ENCODE measurements around the gene GNL3. TPM values are rescaled to one million over a fixed set of nuclear protein-coding genes. Genes with fewer than 3 reads are reported as not detected.
"Not testable (repeated sequence)": the region's sequence is repeated elsewhere in the genome, so short reads cannot be mapped to it uniquely, and the experiment has no call there.

The GNL3 gene, protein sequence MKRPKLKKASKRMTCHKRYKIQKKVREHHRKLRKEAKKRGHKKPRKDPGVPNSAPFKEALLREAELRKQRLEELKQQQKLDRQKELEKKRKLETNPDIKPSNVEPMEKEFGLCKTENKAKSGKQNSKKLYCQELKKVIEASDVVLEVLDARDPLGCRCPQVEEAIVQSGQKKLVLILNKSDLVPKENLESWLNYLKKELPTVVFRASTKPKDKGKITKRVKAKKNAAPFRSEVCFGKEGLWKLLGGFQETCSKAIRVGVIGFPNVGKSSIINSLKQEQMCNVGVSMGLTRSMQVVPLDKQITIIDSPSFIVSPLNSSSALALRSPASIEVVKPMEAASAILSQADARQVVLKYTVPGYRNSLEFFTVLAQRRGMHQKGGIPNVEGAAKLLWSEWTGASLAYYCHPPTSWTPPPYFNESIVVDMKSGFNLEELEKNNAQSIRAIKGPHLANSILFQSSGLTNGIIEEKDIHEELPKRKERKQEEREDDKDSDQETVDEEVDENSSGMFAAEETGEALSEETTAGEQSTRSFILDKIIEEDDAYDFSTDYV
- 92.7 TPM for polyA plus RNA-seq (2013, experiment 1 of 2; ENCODE audit: insufficient read length)
- 101 TPM for polyA plus RNA-seq (2013, experiment 2 of 2; ENCODE audit: insufficient read length)

DNA sequence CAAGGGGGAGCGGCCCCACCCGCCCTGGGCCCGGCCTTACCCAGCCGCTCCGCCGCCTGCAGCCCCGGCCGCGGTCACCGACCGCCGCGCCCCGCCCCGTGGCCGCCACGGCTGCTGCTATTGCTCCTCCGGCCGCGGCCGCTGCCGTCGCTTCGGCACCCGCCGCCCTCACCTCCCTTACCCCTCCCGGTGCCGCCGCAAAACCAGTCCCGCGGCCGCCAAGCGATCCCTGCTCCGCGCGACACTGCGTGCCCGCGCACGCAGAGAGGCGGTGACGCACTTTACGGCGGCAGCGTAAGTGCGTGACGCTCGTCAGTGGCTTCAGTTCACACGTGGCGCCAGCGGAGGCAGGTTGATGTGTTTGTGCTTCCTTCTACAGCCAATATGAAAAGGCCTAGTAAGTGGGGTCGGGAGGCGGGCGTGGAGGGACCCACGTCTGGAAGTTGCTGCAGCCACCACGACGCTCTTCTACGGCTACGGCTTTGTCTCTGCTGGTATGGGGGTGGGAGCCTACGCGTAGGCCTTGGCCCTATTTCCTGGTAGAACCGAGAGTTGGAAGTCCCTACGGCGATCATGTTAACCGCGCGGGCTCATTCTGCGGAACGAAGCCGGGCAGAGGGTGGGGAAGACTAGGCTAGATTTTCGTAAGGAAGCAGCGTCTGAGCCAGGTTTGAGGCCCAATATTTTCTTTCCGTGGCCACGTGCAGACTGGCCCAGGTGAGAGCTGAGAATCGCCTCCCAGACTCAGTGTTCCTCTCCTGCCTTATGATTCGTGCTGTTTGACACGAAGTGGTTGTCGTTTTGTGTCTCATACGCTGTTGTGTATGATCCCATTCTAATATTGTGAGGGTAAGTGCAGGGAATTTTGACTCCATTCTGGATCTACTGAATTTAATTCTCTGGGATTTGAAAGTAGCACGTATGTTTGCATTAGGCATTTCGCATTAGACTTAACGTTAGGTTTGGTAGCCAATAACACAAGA is at the start of gene GNL3, which contains the start of gene PBRM1:
GNL3 (plus strand) TSS at position 324 of the 983 bp plus-strand sequence; CDS start at position 385, 61 bp downstream.
PBRM1 (minus strand) TSS at position 205 of the 983 bp plus-strand sequence.
- DNase-seq: peak; percentile 97

DNA sequence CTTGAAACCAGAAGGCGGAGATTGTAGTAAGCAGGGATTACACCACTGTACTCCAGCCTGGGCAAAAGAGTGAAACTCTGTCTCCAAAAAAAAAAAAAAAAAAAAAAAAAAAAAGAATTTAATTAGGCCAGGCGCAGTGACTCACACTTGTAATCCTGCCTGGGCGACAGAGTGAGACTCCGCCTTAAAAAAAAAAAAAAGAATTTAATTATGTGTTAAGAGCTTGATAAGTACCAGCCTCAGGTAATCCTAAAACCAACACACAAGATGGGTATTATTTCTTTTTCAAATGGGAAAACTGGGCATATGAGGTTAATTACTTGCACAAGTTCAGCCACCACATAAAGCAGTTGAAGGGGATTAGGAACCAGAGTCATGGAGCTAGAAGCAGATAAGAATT is 49.2 kb upstream of the GNL3 start:
- DNase-seq: peak; percentile 6

DNA sequence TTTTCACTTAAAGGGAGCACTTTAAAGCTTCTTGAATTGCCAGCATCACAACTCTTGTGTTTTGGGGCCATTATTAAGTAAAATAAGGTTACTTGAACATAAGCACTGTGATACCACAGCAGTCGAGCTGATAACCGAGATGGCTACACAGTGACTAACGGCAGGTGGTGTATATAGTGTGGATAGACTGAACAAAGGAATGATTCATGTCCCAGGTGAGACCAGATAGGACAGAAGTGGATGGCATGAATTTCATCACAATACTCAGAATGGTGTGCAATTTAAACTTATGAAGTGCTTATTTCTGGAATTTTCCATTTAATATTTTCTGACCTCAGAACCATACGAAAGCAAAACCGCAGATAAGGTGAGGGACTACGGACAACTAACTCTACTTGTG is 40.3 kb upstream of the GNL3 start:
- DNase-seq: no peak

DNA sequence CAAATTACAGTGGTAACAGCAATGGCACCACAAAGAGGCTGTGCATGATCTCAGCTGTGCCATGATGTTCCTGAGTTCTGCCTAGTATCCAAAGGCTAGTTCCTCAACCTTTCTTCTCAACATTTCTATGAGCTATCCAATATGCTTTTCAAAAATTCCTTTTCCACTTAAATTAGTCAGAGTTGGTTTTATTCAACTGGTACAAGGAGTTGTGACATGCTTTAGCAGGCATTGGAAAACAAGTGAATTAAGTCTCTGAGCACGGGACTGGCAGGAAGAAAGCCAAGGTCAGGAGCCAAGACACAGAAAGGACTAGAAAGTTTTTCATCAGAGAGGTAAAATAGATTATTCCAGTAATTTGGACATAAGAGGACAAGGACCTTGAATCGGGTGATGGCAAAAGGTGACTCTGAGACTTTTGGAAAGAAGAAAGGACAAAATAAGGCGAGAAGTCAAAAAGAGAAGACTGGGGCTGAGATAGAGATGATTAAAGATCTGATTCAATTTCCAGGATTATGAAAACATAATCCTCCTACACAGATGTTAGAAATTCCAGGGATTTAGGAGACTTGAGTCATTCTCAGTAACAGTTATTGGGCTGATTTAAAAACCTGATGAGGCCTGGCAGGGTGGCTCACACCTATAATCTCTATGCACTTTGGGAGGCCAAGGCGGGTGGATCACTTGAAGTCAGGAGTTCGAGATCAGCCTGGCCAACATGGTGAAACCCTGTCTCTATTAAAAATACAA is 36.2 kb upstream of the GNL3 start:
- peak; percentile 55 for DNase-seq

DNA sequence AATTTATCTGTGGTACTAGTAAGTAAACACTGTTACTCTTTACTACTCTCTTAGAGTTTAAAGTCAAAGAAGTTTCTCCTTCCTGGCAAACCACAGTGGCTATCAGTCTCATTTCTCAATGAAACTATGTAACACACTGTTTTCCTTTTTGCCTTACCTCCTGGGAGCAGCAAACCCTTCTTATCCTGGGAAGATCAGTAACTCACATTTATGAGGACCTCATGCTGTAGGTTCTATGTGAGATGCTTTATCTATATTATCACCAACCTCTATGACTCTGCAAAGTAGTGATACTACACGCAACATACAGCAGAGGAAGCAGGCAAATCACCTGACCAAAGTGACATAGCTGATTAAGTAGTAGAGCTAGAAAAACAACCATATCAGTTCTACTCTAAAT is 35.4 kb upstream of the GNL3 start:
- DNase-seq: no peak

DNA sequence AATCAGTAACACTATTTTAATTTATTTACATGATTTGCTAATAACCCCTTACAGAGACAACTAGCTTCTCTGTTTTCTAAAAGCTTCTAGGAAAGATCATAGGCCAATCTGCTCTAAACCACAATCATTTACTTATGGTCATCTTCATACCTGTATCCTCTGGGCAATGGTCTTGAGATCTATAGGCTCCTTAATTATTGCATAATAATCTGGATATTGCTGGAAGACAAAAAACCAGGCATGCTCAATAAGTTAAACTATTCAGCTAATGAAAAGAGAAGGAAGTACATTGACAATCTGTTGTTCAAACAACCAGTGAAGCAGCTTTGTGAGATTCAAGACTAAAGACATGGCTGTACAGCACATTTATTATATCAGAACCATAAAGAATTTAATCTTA is 34.2 kb upstream of the GNL3 start:
- DNase-seq: no peak

DNA sequence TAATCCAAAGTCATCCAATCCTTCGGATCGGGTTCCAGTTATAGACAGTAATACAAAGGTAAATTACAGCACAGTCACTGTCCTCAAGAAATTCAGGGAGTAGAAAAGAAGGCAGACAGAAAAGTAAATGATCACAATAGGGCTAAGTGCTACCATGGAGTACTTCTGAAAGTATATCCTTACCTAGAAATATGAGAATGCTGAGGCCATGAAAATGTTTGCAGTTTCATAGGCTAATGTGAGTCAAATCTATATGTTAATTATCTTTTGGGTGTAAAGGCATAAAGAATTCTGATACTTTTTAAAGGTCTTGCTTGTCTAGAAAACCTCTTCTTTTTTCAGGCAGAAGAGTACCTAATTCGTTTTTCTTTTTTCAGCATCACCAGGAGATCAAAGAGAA is 29.9 kb upstream of the GNL3 start:
- DNase-seq: no peak

DNA sequence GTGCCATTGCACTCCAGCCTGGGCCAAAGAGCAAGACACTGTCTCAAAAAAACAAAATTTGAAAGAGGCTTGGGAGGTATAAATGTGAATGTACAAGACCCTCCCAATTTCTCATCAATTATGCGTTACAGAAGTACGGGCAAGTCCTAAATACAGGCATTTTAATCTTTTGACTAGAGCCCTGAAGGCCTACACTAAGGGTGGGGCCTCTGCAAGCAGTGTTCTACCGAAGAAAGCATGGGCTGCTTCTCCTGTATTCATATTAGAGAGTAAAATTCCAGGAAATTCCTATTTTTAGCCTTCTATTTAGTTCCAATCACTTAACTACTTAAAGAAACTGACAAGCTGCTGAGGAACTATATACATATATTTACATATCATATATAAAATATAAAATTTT is 25.8 kb upstream of the GNL3 start:
- no peak for DNase-seq

DNA sequence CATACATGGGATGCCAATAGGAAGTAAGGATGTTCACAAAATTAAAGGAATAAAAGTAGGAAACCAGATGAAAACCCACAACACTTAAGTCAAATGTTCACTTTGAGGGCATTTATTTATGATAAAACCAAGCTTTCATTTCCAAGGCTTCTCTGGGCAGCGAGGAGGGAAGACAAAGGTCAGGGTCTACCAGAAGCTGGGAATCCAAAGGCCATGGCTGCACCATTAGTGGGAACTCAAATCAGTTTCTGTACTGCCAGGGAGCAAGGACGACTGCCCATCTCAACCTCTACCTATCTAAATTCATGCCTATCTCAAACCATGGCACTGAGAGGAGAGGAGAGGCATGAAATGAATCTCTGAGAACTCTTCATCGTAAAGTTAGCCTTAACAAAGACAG is 22.7 kb upstream of the GNL3 start:
- no peak for DNase-seq

DNA sequence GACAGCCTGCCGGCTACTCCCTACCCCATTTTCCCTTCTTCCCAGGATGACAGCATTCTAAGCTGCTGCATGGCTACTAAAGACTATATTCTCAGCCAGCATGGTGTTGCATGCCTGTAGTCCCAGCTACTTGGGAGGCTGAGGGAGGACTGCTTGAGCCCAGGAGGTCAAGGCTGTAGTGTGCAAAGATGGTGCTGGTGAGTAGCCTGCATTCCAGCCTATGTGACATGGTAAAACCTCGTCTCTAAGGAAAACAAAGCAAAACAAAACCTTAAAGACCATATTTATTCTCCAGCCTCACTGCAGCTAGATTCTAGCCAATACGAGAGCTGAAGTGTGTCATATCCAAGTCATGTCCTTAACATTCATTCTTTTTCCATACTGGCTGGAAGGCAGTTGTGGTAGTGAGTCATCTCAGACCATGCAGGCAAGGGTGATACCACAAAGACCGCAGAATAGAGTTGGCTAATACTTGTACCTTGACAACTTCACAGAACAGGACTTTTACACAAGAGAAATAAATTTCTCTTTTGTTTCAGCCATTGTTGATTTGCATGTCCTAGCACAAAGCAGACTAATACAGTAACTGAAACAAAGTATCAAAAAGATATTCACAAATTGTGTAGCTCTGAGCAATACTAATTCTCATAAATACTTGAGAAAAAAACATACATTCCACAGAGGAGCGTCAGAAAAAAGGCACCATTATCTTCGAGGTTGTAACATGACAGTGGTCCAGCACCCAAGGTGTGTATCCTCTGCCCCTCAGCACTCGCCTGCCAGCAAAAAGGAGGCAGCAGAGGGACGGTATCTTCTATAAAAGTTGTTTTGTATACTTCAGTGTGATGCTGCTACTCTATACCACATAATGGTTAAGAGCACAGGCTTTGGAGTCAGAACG is 15.0 kb upstream of the GNL3 start:
- DNase-seq: peak; percentile 100

DNA sequence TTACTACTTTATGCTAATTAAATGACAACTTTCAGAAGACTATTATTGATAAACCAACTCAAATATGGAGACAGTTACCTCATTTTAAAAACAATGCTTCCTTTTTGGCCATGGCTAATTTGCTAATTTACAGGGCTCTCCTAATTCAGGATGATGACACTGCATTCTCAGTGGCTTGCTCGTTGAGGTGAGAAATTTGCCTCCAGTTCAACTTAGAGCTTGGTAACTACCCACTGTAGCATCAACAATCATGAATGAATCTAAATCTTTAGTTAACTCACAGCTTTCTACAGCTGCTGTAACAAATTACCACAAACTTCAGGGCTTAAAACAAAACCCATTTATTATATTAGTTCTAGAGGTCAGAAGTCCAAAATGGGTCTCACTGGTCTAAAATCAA is 14.2 kb upstream of the GNL3 start:
- no peak for DNase-seq

DNA sequence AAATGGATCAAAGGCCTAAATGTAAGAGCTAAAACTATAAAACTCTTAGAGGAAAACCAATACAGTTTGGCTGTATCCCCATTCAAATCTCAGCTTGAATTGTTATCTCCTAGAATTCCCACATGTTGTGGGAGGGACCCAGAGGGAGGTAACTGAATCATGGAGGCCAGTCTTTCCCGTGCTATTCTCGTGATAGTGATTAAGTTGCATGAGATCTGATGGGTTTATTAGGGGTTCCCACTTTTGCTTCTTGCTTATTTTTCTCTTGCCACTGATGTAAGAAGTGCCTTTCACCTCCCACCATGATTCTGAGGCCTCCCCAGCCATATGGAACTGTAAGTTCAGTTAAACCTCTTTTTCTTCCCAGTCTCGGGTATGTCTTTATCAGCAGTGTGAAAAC is 9.6 kb upstream of the GNL3 start:
- DNase-seq: not testable (repeated sequence)

DNA sequence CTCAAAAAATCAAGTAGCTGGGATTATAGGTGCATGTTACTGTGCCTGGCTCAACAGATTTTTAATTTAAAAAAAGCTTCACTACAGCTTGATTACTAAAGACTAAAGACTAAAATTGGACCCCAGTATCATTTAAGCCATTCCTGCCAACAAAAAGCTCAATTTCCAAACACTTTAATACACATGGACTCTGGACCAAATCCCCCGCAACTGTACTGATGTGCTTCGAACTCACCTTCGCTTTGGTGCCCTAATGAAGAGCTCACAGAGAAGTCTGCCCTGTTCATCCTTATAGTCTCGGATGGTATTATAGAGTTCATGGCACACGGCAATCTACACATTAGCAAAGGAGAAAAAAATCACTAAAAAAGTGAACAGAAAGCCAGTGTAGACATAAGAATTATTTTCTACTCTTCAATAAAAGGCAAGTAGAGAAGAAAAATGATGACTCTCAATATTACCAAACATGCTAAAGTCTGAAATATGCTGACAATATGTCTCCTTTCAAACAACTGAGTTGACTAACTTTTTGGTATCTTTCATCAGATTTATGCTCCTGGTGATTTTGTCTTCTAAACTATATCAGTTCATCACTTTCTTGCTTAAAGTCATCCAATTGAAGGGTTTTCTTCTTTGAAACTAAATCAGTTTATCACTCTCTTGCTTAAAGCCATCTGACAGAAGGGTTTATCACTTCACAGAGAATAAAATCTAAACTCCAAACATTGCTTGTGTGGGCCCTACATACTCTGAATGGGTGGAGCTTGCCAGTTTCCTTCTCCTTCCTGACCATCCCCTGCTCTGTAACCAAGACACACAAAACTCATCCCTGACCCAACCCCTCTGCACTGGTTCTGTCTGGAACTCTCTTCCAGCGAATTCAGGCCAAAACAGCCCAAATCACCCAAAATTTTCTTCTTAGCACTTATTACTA is 7.3 kb upstream of the GNL3 start:
- DNase-seq: no peak

DNA sequence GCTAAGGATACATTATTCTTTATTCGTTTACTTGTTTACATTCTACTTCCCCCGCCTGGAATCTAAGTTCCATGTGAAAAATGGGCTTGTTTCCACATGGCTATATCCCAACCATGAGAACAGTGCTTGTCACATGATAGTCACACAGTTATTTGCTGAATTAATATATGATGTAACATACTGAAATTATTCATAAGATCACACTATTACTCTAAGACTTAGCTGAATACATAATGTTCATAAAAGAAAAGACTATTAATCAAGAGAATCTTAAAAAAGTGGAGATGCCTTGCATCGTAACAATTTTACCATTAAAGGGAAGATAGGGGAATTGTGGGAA is 6.7 kb upstream of the GNL3 start:
- DNase-seq: peak; percentile 81

DNA sequence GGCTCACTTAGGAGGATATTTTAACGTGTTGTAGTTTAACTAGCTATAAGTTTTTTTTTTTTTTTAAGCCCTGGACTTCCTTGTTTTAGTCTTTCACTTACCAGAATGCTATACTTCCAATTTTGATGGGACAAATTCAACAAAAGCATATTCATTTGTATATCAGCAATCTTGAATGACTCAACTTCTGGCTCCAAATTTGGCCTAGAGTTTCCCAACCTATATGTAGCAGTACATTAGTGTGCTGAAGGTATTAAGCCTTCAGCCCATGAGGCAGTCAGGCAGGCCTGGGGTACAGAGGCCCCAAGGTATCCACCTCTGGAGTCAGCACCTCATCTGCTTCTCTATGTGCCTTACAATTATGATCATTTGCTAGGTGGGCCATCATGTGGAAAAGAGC is 6.0 kb upstream of the GNL3 start:
- no peak for DNase-seq

DNA sequence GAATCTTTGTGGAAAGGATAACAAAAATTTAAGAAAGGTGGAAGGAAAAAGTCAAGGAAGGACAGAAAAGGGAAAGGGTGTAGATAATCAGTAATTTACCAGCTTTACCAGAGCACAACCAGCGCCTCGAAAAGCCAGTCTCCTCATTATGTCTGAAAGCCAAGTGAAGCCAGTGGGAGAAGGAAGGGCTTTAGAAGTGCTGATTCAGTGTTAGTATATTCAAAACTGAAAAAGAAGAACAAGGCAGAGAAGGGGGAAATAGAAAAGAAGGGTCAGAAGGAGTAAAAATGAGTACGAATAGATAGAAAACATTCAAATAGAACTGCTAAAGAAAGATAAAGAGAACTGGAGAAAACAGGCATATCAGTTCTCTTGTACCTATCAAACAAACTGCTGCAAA is 4.2 kb upstream of the GNL3 start:
- no peak for DNase-seq

DNA sequence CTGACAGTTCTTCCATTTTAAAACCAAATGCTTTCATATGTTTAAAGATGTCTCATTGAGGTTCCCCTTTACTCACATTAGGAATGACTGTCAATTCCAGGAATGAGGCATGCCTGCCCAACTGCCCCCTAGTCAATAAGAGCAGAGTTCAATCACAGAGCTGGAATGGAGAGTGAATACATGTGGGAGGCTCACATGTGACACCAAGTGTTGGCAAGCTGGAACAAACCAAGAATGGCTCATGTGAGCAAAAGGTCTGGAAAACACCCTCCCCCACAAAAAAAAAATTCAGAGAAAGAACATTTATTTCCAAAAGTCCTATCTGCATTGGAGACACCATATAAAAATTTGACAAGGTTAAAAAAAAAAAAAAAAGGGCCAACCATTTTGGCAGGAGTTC is 3.8 kb upstream of the GNL3 start:
- peak; percentile 87 for DNase-seq

DNA sequence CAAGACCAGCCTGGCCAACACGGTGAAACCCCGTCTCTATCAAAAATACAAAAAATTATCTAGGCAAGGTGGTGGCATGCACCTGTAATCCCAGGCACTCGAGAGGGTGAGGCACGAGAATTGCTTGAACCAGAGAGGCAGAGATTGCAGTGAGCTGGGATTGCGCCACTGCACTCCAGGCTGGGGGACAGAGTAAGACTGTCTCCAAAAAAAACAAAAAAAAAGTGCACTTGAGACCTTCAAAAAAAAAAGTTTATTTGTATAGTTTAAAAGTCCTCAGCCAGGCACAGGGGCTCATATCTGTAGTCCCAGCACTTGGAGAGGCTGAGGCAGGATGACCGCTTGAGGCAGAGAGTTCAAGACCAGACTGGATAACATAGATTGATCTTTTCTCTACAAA is 2.2 kb upstream of the GNL3 start:
- no peak for DNase-seq

DNA sequence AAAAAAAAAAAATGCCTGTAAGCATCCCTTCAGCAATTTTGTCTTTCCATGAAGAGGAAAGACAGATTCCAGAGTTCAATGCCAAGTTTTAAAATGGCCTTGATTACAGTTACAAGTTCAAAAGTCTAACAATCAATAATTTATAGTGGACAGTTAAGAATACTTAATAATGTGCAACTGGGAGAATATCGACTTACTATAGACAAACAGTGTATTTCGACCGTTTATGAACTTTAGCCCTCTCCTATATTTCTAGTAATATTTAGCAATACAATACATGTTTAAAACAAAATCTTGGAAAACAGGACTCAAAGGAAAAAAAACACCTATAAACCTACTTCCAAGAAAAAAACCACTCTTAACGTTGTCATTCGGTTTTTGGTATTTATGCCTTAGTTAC is 1.6 kb upstream of the GNL3 start:
- no peak for DNase-seq

DNA sequence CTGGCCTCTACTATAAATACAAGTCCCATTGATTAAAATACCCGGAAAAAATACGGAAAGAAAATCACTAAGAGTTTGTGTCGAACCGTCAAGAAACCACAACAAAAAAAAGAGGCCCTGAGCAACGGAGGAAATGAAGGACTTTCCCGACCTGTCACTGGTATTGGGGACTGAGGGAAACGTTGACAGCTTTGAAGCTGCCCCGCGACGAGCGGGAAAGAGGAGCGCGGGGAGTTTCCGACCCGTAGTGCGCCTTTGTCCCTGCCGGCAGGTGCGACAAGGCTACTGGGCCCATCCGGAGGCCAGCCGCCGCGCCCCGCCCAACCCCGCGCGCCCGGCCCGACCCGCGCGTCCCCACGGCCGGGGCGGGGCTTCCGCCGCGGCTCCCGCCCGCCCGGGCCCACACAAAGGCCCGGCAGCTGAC is 535 bp upstream of the GNL3 start:
- DNase-seq: peak; percentile 78

Data from fibroblast of skin of scalp (primary cell).